IPS DF 19.7 (cell line): Measurements from ENCODE around the gene TNNI3.

Source experiments
- DNase-seq: peaks from one replicate; pipeline ENCODE4 v3.0.0-alpha.2; 2013; ENCODE audit warnings: low read depth, low spot score

The TNNI3 gene

GRCh38 chr19:55147545-55148251 is 9.8 kb downstream of the TNNI3 start:
- DNase-seq = no peak

DNA sequence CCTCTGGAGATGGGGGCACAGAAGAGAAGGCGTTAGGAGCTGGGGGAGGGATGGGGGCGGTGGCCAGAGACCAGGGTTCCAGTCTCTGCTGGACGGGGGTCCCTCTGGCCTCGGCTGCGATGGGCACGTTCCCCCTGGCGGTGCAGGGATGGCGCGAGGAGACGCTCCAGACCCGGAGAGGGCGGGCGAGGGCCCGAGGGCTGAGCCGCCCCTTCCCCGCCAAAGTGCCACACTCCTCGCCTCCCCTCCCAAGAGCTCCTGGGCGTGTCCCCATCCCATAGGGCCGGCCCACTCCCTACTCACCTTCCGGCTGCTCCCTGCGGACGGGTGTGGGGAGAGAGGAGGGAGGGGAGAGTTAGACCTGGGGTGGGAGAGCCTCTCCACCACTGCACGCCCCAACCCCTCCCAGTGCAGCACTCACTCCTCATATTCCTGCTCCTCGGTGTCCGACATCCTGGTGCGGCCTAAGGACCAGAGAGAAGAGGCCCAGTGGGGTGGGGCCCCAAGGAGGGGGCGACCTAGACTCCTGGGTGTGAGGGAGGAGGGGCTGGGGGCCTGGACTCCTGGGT is 10.7 kb downstream of the TNNI3 start:
- no peak for DNase-seq

GRCh38 chr19:55146078-55146704 is 11.3 kb downstream of the TNNI3 start:
- DNase-seq = no peak

GRCh38 chr19:55145232-55145631 is 12.3 kb downstream of the TNNI3 start:
- no peak for DNase-seq

- no peak for DNase-seq
These were observed 15.8 kb downstream of the TNNI3 start for GRCh38 chr19:55141696-55142095.

DNA sequence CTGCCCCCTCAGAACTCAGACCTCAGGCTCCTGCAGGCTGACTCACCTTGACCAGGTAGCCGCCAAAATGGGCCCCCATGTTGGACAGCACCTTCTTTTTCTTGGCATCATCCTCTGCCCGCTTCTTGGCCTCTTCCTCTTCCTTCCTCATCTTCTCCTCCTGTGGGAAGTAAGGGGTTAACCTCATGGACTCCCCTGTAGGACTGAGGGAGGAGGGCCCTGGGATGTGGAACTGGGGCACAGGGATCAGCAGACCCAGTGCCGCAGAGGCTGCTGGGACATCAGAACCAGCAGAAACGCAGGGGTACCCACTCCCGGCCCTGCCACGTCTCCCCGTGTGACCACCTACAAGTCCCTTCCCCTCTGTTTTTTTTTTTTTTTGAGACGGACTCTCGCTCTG is 19.6 kb downstream of the TNNI3 start:
- no peak for DNase-seq

DNA sequence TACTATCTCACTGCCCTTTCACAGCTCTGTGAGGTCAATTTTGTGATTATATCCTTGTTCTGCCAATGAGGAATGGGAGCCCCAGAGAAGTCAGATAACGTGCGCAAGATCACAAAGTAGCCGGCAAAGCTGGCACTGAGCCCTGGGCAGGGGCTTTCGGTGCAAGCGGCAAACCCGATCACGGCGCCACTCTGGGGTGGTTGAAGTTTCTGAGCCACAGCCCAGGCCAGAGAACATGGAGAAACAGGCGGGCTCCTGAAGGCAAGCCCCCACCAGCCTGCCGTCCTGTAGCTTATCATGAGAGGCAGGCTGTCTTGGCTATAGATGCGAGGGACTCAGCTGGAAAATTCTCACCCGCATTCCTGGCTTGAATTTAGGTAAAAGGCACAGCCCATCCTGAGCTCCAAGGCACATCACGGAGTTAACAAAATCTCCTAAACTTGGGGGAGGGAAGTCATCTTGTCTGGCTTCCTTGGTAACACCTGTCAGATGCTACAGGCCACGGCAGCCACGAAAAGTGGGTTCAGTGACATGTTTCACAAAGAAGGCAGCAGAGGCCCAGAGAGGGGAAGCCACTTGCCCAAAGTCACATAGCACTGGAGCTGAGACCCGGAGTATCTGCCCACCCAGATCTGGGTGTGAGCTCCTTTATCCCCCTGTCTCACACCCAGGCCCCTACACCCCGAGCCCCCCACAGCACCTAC is 21.0 kb downstream of the TNNI3 start:
- no peak for DNase-seq

DNA sequence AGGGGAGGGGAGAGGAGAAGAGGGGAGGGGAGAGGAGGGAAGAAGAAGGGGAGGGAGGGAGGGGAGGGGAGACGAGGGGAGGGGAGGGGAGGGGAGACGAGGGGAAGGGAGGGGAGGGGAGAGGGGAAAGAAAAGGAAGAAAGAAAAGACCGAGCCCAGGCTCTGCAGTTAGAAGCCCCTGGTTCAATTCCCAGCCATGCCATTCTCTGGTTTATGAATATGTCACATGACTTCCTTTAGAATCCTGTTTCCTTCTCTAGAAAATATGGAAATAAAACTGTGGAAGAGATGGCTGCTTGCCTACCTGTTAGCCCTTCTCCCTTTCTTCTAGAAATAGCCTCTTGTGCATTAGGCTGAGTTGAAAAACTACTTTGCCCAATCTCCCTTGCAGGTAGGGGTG is 22.8 kb downstream of the TNNI3 start:
- no peak for DNase-seq

DNA sequence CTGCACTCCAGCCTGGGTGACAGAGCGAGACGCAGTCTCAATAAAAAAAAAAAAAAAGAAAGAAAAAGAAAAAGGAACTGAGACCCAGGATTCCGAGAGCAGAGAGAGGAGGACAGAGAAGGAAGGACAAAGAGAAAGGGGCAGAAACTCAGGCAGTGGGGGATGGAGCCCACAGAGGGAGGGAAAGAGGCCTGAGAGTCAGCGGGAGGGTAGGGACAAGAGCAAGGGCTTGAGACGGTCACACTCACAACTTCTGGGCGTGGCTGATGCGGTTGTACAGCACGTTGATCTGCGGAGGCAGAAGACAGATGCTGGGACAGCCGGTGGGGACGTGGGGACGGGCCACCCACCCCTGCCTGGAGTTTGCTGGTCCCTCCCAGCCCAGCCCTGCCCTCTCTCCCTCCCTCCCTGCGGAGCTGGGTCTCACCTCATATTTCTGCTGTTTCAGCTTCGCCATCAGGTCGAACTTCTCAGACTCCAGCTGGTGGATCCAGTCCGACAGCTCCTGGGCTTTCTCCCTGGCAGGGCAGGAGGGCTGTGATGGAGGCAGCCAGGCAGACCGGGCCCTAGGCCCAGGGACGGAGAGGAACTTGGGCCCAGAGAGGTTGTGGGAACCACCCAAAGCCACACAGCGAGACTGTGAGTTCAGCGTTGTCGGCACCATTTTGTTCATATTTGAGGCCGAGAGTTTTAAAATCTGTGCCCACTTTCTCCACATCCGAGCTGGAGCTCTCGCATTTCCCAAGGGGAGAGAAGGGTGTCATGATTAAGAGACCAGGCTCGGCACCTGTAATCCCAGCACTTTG is 23.7 kb downstream of the TNNI3 start:
- no peak for DNase-seq

GRCh38 chr19:55132453-55133129 is 24.9 kb downstream of the TNNI3 start:
- no peak for DNase-seq

DNA sequence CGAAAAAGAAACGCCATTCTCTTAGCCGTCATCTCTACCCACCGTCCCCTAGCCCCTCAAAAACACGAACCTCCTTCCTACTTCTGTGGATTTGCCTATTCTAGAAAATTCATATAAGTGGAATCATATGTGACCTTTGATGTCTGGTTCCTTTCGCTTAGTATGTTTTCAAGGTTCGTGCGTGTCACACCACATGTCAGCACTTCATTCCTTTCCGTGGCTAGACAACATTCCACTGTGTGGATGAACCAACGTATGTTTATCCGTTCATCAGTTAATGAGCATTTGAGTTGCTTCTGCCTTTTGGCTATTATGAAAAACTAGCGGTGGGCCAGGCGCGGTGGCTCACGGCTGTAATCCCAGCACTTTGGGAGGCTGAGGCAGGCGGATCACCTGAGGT is 26.1 kb downstream of the TNNI3 start:
- DNase-seq = no peak

DNA sequence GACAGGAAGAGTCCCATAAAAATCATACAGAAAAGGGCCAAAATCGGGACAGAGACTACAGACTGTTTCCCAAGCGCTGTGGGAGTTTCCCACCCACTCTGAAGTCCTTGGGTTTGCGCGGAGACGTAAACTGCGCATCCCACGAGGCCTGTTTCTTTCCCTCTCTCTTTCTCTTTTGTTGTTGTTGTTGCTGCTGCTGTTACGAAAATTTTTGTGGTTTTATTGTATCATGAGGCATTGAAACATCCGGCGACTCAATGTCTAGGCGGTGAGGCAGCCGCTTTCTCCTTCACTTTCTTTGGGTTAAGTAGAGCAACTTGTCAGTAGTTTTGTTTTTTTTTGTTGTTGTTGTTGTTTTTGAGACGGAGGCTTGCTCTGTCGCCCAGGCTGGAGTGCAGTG is 38.5 kb downstream of the TNNI3 start:
- DNase-seq = no peak

GRCh38 chr19:55118401-55118991 is 39.0 kb downstream of the TNNI3 start:
- DNase-seq = peak; percentile 97

GRCh38 chr19:55117663-55118391 is 39.7 kb downstream of the TNNI3 start:
- DNase-seq = peak; percentile 95

DNA sequence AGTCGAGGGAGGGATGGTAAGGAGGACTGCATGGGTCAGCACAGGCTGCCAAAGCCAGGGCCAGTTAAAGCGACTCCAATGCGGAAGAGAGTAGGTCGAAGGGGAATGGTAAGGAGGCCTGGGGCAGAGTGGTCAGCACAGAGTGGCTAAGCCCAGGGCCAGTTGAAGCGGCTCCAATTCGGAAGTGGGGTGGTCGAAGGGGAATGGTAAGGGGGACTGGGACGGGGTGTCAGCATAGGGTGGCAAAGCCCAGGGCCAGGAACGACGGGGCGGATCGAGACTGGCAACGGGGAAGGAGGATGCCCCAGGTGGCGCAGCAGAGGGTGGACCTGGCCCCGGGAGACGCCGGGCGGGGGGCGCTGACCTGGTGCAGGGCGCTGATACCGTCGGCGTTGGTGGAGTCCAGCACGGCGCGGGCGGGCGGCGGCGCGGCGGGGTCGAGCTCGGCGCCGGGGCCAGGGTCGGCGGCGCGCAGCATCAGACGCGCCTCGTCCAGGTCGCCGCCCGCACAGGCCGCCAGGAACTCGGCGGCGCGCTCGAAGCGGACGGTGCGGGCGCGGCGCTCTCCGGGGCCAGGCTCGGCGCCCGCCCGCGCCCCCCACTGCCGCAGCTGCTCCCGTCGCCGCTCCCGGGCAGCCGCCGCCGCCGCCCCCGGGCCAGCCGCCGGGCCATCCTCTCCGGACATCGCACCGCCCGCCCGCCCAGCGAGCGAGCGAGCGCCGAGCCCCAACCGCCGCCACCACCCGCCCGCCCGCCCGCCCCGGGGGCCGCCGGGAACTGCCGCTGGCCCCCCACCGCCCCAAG is 40.5 kb downstream of the TNNI3 start, which contains the start of gene PPP1R12C:
PPP1R12C (minus strand) TSS at position 779 of the 804 bp plus-strand sequence; CDS start at position 685, 94 bp downstream.
- DNase-seq = no peak

DNA sequence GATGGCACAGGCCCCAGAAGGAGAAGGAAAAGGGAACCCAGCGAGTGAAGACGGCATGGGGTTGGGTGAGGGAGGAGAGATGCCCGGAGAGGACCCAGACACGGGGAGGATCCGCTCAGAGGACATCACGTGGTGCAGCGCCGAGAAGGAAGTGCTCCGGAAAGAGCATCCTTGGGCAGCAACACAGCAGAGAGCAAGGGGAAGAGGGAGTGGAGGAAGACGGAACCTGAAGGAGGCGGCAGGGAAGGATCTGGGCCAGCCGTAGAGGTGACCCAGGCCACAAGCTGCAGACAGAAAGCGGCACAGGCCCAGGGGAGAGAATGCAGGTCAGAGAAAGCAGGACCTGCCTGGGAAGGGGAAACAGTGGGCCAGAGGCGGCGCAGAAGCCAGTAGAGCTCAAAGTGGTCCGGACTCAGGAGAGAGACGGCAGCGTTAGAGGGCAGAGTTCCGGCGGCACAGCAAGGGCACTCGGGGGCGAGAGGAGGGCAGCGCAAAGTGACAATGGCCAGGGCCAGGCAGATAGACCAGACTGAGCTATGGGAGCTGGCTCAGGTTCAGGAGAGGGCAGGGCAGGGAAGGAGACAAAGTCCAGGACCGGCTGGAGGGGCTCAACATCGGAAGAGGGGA is 41.2 kb downstream of the TNNI3 start:
- DNase-seq = no peak

- DNase-seq = no peak
These were observed 42.0 kb downstream of the TNNI3 start for GRCh38 chr19:55115446-55116065.

DNA sequence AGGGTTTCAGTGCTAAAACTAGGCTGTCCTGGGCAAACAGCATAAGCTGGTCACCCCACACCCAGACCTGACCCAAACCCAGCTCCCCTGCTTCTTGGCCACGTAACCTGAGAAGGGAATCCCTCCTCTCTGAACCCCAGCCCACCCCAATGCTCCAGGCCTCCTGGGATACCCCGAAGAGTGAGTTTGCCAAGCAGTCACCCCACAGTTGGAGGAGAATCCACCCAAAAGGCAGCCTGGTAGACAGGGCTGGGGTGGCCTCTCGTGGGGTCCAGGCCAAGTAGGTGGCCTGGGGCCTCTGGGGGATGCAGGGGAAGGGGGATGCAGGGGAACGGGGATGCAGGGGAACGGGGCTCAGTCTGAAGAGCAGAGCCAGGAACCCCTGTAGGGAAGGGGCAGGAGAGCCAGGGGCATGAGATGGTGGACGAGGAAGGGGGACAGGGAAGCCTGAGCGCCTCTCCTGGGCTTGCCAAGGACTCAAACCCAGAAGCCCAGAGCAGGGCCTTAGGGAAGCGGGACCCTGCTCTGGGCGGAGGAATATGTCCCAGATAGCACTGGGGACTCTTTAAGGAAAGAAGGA is 42.9 kb downstream of the TNNI3 start:
- DNase-seq = no peak
